Measurements from ENCODE around the gene ITSN1.
"Not testable (repeated sequence)": the region's sequence is repeated elsewhere in the genome, so short reads cannot be mapped to it uniquely, and the experiment has no call there.

The ITSN1 gene

DNA sequence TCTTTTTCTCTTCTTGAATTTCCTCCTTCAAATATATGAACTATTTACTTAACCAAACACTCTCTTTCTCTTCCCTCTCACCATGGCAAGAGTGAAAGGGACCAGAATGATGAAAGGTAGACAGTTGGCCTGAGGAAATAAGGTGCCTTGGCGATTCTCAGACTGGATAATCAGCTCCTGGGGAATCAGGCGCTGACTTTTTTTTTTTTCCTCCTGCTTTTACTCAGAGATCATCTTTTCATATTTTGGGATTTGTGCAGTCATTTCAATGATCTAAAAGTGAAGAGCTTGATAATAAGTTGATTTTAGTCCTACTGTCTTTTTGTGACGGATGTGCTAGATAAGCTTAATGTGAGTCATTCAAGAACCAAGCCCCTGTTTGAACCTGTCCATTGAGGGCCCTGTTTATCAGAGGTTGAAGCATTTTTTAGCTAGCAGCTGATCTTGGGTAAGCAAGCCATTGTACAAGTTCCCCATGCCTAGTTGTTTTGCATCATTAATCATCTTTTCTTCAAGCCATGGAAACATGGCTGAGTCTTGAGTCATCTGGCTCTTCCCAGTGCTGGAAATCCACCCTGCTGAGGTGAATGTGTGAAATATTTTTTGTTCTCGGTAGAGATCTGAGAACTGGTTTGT, 40.8 kb downstream of the ITSN1 start:
- no peak for DNase-seq (ENCODE audit: low spot score)

DNA sequence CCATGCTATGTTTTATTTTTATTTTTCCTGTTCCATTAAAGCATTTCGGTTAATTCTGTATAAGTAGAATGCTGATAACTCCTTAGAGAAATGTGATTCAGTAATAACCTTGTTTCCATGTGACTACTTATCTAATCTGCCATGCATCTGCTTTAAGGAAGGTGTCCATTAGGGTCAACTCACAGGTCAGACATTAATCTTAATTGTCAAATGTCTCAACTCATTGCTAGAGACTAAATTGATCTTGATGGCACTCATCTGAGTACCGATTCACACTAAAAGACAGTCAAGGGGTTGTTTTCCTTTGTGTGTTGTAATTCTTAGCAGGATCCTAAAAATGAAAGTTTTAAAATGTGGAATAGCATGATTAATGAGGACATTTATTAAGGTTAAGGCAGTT, 41.8 kb downstream of the ITSN1 start:
- DNase-seq (ENCODE audit: low spot score), result no peak

DNA sequence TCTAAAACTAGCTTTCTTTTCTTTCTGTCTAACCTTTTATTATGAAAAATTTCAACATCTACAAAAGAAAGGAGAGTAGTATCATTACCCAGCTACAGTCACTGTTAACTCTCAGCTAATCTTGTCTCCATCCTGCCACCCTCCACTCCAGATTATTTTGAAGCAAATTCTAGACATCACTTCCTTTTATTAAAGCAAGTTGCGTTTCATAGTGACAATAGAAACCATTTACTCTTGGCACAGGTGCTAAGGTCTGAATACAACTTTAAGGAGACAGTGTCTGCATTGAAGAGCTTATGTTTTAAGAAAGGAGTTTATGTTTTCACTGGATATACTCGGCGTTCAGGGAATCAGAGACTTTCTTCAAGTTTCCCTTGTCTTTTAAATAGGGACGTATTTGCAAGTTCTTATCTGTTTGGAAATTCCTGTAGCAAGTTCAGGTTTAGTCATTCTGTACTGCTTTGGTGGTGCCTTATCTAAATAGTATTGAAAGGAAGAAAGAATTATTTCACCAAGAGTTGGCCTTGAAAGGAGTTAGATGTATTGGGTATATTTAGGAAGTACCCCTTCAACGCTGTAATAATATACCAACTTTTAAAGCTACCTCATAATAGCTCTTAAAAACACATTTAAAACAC, 42.7 kb downstream of the ITSN1 start:
- no peak for DNase-seq (ENCODE audit: low spot score)

DNA sequence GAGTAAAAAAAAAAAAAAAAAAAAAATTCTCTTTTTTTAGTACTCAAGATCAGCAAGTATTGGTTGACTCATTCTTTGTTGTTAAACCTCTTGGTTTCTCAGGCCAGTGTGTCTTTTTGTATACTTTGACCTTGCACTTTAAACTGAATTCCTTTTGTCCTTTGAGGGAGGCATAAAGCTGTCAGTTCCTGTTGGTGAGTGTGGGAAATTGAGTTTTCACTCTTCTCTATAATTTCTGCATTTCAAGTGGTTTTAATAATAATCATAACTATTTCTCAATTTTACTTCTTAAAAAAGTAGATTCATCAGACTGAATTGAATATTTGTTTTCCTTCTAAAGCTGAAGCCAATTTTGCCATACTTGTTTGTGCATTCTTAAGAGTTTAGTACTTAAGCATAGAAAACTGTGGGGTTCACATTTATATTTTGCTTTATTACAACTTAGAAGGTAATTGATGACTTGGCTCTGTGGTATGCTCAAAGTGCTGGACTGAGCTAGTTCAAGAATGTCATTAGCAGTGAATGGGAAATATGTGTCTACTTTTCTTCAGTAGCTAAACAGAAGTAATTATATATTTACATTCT, 43.4 kb downstream of the ITSN1 start:
- no peak for DNase-seq (ENCODE audit: low spot score)

DNA sequence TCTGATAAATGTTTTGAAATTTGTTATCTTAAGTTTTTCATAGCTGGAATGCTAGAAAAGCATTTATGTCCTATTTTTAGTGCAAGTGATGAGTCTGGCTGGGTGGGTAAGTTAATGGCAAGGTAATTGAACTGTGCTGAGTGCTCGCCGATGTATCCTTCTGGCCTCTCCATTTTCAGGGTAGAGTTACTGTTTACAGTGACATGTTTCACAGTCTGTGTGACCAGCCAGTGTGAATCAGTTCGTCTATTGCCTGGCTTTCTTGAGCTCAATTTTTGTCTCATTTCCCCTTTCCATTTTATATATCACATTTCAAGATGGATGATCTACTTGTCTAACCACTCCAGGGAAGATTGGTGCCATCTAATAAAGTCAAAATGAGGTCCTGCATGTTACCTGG, 44.1 kb downstream of the ITSN1 start:
- DNase-seq (ENCODE audit: low spot score), result no peak

DNA sequence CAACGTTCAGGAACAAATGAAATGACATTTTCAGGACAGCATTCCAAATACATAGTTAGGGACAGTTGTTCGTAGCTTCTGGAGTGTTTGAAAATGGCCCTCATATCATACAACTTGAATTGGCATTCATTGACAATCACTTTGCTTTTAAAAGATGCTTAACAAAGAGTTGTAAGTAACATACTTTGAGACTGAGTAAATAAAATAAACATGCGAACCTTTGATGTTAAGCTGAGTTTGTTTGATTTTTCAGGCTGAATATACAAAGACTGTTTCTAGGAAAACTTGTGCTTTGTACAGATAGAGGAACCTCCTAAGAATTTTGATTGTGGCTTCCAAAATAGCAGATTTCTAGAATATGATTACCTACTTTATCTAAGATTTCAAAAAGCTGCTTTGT, 45.3 kb downstream of the ITSN1 start:
- no peak for DNase-seq (ENCODE audit: low spot score)

DNA sequence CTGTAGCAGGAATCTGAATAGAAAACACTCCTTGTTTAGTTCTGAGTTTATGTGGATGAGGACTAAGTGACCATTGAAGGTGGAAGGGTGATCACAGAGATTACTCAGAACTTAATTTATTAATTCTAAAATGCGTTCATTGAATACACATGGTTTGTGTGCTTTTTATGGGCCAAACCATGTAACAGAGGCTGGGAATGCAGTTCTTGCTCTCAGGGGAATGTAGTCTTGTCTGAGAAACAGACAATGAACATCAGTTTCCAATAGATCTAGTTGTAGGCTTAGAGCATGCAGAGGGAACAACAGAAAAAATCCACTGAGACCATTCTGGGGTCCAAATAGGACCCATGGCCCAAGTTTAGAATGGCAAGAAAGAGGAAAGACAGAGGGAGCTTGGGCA, 46.1 kb downstream of the ITSN1 start:
- no peak for DNase-seq (ENCODE audit: low spot score)

DNA sequence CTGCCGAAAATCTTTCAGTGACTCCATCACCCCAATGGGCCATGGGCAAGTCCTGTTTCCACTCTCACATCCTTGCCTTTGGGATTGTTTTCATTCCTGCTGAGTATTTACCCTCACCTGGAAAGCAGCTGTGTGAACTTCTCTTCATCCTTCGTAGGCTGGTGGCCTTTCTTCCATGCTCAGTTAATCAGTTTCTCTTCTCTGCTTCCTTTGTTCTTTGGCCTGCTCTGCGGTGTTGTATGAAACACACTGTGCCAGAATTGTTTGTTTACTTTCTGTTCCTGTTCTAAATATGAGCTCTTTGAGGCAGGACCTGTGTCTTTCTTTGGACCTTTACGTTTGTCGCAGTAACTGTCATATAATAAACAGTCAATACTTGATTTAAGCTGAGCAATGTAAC, 48.6 kb downstream of the ITSN1 start:
- no peak for DNase-seq (ENCODE audit: low spot score)

DNA sequence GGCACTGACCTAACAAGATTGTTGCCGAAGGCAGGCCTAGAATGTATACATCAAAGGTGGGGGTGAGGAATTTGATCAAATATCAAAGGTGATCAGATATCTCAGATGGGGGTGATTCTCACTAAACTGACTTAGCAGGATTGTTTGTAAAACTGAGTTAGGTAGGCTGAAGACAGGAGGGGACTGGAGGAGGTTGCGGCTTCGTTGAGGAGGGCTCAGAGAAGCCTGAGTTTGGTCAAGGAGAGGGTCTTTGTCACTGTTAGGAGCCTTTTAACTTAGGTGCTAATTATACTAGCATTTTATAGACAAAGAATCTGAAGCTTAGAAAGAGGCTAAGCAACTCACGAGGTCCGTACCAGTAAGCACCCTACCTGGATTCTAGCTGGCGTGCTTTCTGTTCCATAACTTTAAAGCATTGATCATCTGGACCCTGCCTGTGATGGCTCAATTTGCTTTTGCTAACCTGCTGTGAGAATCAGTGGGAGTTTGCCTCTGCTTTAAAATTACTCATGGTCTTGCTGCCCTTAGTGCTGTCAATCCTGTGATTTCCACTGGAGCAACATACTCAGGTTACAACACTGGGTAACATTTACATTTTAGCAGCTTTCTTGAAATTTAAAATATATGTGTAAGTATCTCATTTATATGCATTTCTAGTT, 49.8 kb downstream of the ITSN1 start:
- no peak for DNase-seq (ENCODE audit: low spot score)

DNA sequence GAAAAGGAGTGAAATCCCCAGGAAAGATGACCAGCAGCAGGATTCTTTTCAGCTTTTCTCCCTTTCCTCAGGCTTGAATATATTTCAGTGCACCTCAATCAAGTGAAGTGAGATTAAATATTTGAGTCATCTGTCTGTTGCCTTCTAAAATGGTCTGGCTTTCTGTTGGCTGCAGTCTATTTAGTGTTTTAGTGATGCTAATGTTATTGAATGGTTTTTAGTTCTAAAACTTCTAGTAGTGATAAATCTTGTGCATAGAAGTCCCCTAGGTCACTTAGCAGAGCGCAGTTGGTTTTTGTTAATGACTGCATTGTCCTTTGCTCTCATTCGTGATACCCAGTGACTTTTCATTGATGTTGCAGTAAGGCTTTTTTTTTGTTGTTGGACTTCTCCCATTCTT, 53.5 kb downstream of the ITSN1 start:
- DNase-seq (ENCODE audit: low spot score), result no peak

DNA sequence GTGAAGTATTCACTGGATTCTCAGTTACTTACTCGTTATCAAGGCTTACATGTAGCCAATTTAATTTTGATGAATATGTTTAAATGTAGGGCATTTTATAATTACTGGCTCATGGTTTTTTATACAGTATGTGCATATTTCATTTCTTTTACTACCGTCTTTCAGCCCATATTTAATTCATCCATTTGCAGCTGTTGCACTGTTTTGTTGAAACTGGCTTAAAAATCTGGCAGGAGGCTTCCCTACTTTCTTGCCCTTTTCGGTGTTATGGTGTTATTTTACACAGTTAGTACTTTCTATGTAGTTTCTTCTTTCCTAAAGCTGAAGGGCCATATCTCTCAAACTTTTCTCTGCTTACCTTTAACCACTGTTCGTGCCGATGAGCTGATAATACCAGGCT, 54.2 kb downstream of the ITSN1 start:
- no peak for DNase-seq (ENCODE audit: low spot score)

DNA sequence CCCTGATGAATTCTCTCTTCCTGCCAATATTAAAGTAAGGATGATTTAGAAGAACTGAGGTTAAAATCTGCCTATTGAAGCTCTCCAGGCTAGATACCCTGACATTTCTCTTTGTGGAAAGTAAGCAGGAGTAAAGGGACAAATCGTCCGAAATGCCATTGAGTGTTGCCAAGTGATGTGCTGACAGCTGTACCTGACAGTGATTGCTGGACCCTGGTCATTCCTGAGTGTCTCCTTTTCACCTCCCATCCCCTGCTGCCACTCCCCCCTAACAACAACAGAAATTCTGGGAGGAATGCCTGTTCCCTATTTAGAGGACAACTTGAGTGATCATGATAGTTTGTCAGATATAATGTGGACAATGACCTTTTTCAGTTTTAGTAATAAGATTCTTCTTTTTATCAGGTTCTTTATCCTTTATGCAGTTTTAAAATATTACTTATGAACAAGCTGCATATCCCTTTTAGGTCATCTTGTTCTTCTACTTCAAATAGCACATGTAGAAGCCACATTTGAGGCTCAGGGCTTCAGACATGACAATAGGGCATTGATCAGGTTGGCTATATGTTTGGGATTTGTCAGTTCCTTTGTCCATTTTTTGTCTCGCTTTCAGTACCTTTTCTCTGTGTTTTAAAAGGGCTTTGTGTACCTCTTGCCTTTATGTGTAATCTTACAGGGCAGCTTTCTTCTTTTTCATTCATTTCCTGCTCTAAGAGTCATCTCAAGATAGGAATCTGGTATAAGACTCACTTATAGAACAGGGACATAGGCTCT, 56.0 kb downstream of the ITSN1 start:
- no peak for DNase-seq (ENCODE audit: low spot score)

DNA sequence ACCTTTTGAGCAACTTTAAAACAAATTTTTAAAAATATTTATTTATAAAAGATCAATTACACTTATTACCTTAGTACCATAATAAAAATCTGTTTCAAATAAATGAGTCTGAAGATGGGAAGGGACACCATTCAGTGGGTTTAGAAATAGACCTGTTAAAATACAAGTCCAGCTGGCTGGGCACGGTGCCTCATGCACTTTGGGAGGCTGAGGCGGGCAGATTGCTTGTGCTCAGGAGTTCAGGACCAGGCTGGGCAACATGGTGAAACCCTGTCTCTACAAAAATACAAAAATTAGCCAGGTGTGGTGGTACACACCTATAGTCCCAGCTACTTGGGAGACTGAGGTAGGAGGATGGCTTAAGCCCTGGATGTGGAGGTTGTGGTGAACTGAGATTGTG, 57.0 kb downstream of the ITSN1 start:
- DNase-seq (ENCODE audit: low spot score), result no peak

DNA sequence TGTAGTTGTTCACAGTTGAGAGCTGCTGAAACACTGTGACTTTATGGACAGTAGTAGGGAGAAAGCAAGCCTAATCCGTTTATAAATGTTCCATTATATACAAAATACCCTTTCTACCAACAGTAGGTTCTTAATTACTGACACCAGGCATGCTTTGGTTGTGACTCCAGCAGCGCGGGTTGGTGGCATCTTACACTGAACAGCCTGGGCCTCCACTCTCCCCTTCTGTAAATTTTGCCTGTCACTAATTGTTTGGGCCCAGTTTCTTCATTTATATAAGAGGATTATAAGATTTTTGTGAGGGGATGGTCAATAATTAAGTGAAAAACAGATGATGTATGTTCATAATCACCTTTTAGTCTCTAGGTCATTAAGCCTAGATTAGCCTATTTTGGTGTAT, 58.2 kb downstream of the ITSN1 start:
- DNase-seq (ENCODE audit: low spot score), result no peak

DNA sequence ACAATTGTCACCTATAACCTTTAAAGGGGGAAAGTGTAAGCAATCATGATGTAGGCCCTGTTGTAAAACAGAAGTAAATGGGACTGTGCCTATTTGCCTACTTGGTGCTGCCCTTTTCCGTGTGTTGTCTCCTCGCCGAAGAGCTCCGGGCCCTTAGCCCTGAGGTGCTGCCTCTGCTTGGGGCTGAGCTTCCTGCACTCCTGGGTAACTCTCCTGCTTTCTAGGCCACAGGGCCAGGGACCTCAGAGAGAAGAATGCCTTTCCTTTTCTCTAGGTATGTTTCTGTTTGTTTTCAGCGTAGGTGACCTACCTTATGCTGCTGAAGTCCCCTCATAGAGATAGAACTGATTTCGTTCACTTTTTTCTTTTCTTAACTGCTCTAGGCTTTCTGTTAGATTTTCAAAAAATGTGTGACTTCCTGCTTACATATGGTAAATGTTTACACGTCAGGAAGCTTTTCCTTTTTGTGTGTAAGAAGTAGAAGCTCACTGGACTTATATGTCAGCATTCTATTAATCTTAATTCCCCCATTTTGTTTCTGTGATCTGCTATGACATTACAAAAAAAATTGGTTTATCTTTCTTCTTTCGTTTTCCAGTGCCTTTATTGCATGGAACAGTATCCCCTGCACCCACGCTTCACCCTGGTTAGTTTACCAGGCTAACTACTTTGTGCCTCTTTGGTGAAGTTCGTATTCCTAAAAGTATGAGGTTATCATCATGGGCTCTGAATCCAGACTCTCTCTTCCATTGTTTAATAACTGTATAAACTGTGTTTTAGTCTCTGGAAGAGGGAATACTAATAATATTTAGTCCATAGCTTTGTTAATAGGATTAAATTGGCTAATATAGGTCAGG, 61.7 kb downstream of the ITSN1 start:
- DNase-seq (ENCODE audit: low spot score), result no peak

DNA sequence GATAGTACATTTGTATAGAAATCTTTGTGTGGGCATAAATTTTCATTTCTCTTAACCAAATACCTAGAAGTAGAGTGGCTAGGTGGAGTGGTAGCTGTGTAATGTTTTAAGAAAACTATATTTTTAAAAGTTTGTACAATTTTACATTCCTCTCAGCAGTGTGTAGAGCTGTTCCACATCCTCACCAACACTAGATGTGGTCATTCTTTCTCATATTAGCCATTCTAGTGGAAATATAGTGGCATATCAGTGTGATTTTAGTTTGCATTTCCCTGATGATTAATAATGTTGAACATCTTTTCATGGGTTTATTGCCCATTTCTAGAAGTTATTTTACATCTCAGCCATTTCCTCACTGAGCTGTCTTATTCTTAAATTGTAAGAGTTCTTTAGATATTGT, 65.5 kb downstream of the ITSN1 start:
- no peak for DNase-seq (ENCODE audit: low spot score)

DNA sequence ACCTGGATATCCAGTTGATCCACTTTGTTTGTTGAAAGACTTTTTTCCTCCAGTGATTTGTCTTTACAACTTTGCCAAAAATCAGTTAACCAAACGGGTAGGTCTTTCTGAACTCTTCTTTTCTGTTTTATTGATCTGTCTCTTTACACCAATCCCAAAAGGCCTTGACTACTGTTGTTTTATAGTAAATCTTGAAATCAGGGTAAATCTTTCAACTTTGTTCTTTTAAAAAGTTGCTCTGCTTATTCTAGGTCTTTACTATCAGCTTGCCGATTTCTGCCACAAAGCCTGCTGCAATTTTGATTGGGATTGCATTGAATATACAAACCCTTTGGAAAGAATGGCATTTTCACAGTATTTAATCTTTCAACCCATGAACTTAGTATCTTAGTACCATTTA, 66.6 kb downstream of the ITSN1 start:
- DNase-seq (ENCODE audit: low spot score), result no peak

DNA sequence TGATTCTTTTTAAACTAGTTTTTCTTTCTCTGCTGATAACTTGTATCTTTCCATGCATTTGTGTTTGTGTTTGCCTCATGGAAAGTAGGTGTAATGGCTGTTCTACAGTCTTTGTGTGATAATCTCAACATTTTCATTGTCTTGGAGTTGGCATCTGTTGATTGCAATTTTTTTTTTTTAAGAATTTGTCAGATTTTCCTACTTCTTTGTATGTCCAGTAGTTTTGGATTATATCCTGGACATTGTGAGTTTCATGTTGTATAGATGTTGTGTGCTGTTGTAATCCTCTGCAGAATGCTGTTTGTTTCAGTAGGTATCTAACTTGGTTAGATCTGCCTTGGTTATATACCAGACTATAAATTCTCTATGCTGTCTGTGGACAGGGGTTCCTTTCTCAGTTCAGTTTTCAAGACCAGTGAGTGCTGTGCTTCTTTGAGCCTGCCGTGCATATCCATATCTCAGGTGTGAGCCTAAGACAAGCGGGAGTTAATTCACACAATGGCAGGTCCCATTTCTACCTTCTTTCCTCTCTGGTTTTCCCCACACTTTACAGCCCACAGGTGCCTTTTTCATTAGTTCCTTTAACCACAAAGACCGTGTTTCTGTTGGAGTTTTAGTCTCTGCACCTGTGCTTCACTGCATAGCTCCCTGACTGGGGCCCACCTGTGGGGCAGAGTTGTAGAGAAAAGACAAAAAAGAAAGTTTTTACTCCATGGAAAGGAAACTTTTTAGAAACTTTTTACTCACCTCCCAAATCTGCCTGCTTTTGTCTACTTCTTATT, 69.9 kb downstream of the ITSN1 start:
- no peak for DNase-seq (ENCODE audit: low spot score)

DNA sequence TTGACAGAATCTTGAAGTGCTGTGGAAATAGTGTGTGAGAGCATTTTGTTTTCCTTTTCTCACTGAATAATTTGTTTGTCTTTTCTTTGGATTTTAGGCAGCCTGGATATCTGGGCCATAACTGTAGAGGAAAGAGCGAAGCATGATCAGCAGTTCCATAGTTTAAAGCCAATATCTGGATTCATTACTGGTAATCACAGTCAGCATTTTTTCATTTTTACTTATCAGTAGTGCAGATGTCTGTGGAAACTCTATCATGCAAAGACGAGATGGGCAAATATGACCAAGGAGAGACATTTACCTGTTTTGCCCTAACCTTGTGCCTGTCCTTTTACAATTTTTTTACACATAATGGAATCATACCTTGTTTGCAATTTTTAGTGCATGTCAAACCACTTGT, 78.8 kb downstream of the ITSN1 start:
- DNase-seq (ENCODE audit: low spot score), result no peak

DNA sequence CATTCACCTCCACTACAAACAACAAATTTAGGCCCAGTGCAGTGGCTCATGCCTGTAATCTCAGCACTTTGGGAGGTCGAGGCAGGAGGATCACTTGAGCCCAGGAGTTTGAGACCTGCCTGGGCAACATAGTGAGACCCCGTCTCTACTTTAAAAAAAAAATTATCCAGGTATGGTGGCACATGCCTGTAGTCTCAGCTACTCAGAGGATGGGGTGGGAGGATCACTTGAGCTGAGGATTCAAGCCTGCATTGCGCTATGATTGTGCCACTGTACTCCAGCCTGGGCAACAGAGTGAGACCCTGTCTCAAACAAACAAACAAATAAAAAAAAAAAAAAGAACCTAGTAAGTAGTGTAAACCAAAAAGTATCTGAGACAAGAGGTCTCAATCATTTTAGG, 86.8 kb downstream of the ITSN1 start:
- not testable (repeated sequence) for DNase-seq (ENCODE audit: low spot score)

DNA sequence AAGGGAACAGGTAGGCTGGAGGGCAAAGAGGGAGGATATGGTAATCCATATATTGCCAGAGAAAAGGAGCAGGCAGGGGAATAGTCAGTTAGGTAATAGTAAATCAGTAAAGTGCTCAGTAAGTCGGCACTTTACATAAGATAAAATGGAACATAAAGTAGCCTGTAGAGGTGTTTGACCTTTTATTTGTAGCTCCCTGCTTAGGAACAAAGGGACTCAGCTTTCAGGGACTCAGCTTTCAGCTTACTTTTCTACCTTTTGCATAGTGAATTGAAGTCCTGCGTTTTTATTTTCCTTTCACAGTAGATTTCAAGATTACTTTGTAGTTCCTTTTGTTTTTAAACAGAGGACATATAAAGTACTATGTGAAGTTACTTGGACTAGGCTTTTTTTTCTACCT, 87.3 kb downstream of the ITSN1 start:
- no peak for DNase-seq (ENCODE audit: low spot score)

Data from left forelimb (tissue), 1 donor.